SU-DHL-6 (cell line): ENCODE measurements around the gene RDH14.

Experiments
- EZH2phosphoT487 ChIP-seq: fragments of 200-600 bp; sonication (generic), shearing (Covaris generic); conservative IDR thresholded peaks from 2 replicates; pipeline ENCODE4 v1.6.1; 2018; ENCODE audit warnings: mild to moderate bottlenecking, antibody characterized with exemption, low read length, moderate library complexity, mixed read lengths
- TF ChIP-seq, protein P1 (sequence below): fragments of 200-600 bp; sonication (generic); IDR thresholded peaks from one replicate; pipeline ENCODE4 v1.5.1; 2017; ENCODE audit warnings: antibody characterized with exemption, mild to moderate bottlenecking, low read length, moderate library complexity; ENCODE audit not compliant: insufficient read depth, poor library complexity, severe bottlenecking

DNA sequence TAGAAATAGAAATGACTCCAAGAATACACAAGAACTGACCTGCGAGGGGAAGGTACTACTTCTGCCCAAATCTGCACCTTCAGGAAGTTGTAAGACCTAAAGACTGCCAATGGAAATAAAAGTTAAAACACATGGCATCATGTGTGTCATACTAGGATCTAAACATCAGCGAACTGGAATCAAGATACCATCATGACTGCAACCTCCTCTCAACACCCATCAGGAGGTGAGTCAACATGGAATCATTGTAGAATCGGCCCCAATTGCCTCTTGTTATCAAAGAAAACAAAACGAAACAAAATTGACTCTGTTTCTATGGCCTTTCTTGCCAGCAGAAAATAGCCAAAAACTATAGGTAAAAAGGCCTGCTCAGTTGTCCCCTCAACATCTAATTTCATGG lies 15.1 kb downstream of the RDH14 start:
- TF ChIP-seq, protein P1, sequence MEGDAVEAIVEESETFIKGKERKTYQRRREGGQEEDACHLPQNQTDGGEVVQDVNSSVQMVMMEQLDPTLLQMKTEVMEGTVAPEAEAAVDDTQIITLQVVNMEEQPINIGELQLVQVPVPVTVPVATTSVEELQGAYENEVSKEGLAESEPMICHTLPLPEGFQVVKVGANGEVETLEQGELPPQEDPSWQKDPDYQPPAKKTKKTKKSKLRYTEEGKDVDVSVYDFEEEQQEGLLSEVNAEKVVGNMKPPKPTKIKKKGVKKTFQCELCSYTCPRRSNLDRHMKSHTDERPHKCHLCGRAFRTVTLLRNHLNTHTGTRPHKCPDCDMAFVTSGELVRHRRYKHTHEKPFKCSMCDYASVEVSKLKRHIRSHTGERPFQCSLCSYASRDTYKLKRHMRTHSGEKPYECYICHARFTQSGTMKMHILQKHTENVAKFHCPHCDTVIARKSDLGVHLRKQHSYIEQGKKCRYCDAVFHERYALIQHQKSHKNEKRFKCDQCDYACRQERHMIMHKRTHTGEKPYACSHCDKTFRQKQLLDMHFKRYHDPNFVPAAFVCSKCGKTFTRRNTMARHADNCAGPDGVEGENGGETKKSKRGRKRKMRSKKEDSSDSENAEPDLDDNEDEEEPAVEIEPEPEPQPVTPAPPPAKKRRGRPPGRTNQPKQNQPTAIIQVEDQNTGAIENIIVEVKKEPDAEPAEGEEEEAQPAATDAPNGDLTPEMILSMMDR, result no peak
- no peak for TF ChIP-seq EZH2phosphoT487
